A673 (cell line): Measurements from ENCODE around the gene RGS14.

Experiments used
- CTCF ChIP-seq: fragments of 300-800, 200-600 bp; sonication (generic); conservative IDR thresholded peaks from 2 replicates; pipeline ENCODE4 v1.5.1; 2017; ENCODE audit warnings: low read depth, mild to moderate bottlenecking, antibody characterized with exemption, low read length, moderate library complexity, mixed read lengths
- EZH2 ChIP-seq: fragments of 200-600 bp; sonication (generic); IDR thresholded peaks from 2 replicates; pipeline ENCODE4 v1.6.1; 2017; ENCODE audit warnings: borderline replicate concordance, low read depth, mild to moderate bottlenecking, mixed read lengths, antibody characterized with exemption, low read length; ENCODE audit not compliant: poor library complexity, severe bottlenecking

GRCh38 chr5:177327539-177328522 lies 29.9 kb upstream of the RGS14 start:
- TF ChIP-seq CTCF (no peak), EZH2 (no peak)
